Panc1 (cell line): ENCODE data around the gene STK25. TPM values are rescaled to one million over a fixed set of nuclear protein-coding genes. Genes with fewer than 3 reads are reported as not detected.

Source experiments
- ATAC-seq: fragments of 200-7000 bp; cut with Tn5 transposase; 2 replicates; pipeline ENCODE4 v1.9.1; 2020; ENCODE audit warnings: mild to moderate bottlenecking, moderate library complexity
- BruUV-seq: library from RNA; stranded (reverse); fragments of 400-500 nt; replicated peaks from 2 replicates; lab custom pipeline; 2021; lab: Mats Ljungman, UMichigan
- CTCF ChIA-PET: fragments of 300-600 bp; sonication (Branson Sonifier 250); formaldehyde crosslinking; loops from one replicate; lab custom pipeline; 2022; ENCODE audit warnings: antibody characterized with exemption; lab: Charles Lee
- POLR2A ChIA-PET: fragments of 300-600 bp; sonication (Branson Sonifier 250); formaldehyde crosslinking; loops from one replicate; lab custom pipeline; 2022; ENCODE audit warnings: antibody characterized with exemption; lab: Charles Lee
- DNase-seq: peaks from one replicate; pipeline ENCODE4 v3.0.0-alpha.2; 2010; ENCODE audit warnings: low read depth, low spot score
- H3K27ac ChIP-seq: 2 replicates; pipeline ENCODE4 v1.5.1; 2011; ENCODE audit warnings: mild to moderate bottlenecking, low read length, inconsistent platforms
- H3K27me3 ChIP-seq: fragments of 200-500 bp; sonication (Bioruptor generic); 2 replicates; pipeline ENCODE4 v1.6.0; 2014; ENCODE audit warnings: low read length, inconsistent platforms; ENCODE audit not compliant: control insufficient read depth, insufficient read depth
- H3K36me3 ChIP-seq: fragments of 200-500 bp; sonication (Bioruptor generic); 2 replicates; pipeline ENCODE4 v1.5.1; 2014; ENCODE audit warnings: inconsistent platforms, mild to moderate bottlenecking, low read length, moderate library complexity; ENCODE audit not compliant: control insufficient read depth, insufficient read depth
- H3K4me1 ChIP-seq: 2 replicates; pipeline ENCODE4 v1.5.1; 2011; ENCODE audit warnings: inconsistent platforms, mild to moderate bottlenecking, low read length, moderate library complexity; ENCODE audit not compliant: control insufficient read depth, insufficient read depth
- H3K4me3 ChIP-seq, 2 experiments: 2 replicates each; pipeline ENCODE4 v1.5.1; 2011 to 2012; ENCODE audit warnings: low read depth in 2 of 2, low read length in 2 of 2, mild to moderate bottlenecking in 2 of 2, inconsistent platforms in 1 of 2, moderate library complexity in 1 of 2
- H3K9me3 ChIP-seq: fragments of 200-500 bp; sonication (Bioruptor generic); 2 replicates; pipeline ENCODE4 v1.5.1; 2014; ENCODE audit warnings: low read depth, mild to moderate bottlenecking, inconsistent platforms, low read length, moderate library complexity; ENCODE audit not compliant: control insufficient read depth, insufficient read depth
- POLR2AphosphoS5 ChIP-seq: IDR thresholded peaks from 2 replicates; pipeline ENCODE4 v1.6.1; 2012; ENCODE audit warnings: mild to moderate bottlenecking, low read depth, low read length, moderate library complexity
- SIN3A ChIP-seq: IDR thresholded peaks from 2 replicates; pipeline ENCODE4 v1.6.1; 2012; ENCODE audit warnings: low read depth, mild to moderate bottlenecking, low read length, moderate library complexity, borderline replicate concordance; ENCODE audit not compliant: insufficient read depth
- TCF7L2 ChIP-seq: IDR thresholded peaks from 2 replicates; pipeline ENCODE4 v1.6.1; 2011; ENCODE audit warnings: mild to moderate bottlenecking, low read depth, low read length, inconsistent platforms
- in situ Hi-C: cut with HindIII; loops from 2 replicates; pipeline ENCODE4 v1.10.0; 2016; ENCODE audit warnings: low sequenced_read_pairs, low pct_unique_long_range_greater_than_20kb
- intact Hi-C: fragments of 100-400 bp; cut with micrococcal nuclease; formaldehyde crosslinking; loops from one replicate; pipeline ENCODE4 v1.10.0; 2022; ENCODE audit not compliant: unreplicated experiment
- total RNA-seq: library from RNA; stranded (reverse); gene quantifications from one replicate; pipeline ENCODE4 v1.2.1, GENCODE V29; 2021; ENCODE audit not compliant: unreplicated experiment
- TF ChIP-seq, protein P1 (sequence below), 2 experiments: IDR thresholded peaks; 2 replicates each; pipeline ENCODE4 v1.6.1; 2011 to 2012; ENCODE audit warnings: low read depth in 2 of 2, control low read depth in 1 of 2, low read length in 1 of 2, mild to moderate bottlenecking in 1 of 2, moderate library complexity in 1 of 2; ENCODE audit not compliant: insufficient read depth in 1 of 2
- TF ChIP-seq, protein P2 (sequence below): fragments of 450-650 bp; IDR thresholded peaks from 2 replicates; pipeline ENCODE4 v1.5.1; 2017; ENCODE audit warnings: mild to moderate bottlenecking

The STK25 gene
- total RNA-seq, 1 experiment from 2014 or later = 195 TPM

DNA sequence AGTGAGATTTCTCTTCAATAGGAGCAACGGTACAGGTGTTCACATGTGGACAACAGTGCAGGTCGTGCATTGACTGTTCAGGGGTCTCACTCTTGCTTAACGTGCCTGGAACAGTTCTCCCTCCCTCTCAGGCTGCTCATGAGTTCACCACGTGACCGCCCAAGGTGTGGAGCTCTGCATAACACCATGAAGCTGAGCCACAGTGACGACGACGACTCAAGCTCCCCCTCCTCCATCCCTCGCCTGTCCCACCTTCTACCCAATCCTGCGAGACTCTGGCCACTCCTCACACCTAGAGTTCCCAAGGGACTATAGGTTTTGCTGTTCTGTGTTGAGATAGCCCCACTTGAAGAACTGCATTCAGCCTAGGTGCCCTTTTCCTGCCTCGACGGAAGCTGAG lies 42.8 kb downstream of the STK25 start:
- Histone ChIP-seq H3K9me3 (no peaks in the 10 kb centered on the region), H3K4me1 (no peaks in the 10 kb centered on the region), H3K27ac (no peak overlapping the region), H3K4me3 (no peak overlapping the region), H3K27me3 (no peaks in the 10 kb centered on the region), H3K36me3 (no peaks in the 10 kb centered on the region)
- in situ Hi-C loops = no loop called here
- no TSS peak for BruUV-seq
- POLR2A ChIA-PET = no interaction called here
- TF ChIP-seq, protein P1, sequence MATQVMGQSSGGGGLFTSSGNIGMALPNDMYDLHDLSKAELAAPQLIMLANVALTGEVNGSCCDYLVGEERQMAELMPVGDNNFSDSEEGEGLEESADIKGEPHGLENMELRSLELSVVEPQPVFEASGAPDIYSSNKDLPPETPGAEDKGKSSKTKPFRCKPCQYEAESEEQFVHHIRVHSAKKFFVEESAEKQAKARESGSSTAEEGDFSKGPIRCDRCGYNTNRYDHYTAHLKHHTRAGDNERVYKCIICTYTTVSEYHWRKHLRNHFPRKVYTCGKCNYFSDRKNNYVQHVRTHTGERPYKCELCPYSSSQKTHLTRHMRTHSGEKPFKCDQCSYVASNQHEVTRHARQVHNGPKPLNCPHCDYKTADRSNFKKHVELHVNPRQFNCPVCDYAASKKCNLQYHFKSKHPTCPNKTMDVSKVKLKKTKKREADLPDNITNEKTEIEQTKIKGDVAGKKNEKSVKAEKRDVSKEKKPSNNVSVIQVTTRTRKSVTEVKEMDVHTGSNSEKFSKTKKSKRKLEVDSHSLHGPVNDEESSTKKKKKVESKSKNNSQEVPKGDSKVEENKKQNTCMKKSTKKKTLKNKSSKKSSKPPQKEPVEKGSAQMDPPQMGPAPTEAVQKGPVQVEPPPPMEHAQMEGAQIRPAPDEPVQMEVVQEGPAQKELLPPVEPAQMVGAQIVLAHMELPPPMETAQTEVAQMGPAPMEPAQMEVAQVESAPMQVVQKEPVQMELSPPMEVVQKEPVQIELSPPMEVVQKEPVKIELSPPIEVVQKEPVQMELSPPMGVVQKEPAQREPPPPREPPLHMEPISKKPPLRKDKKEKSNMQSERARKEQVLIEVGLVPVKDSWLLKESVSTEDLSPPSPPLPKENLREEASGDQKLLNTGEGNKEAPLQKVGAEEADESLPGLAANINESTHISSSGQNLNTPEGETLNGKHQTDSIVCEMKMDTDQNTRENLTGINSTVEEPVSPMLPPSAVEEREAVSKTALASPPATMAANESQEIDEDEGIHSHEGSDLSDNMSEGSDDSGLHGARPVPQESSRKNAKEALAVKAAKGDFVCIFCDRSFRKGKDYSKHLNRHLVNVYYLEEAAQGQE (IDR thresholded peaks at IDR 0.05; ENCODE audit: insufficient read depth in 1 of 2, low read depth in 2 of 2, low read length in 1 of 2) = no peak
- TF ChIP-seq POLR2AphosphoS5 (no peak), TCF7L2 (no peak), SIN3A (no peak)
- TF ChIP-seq, protein P2, sequence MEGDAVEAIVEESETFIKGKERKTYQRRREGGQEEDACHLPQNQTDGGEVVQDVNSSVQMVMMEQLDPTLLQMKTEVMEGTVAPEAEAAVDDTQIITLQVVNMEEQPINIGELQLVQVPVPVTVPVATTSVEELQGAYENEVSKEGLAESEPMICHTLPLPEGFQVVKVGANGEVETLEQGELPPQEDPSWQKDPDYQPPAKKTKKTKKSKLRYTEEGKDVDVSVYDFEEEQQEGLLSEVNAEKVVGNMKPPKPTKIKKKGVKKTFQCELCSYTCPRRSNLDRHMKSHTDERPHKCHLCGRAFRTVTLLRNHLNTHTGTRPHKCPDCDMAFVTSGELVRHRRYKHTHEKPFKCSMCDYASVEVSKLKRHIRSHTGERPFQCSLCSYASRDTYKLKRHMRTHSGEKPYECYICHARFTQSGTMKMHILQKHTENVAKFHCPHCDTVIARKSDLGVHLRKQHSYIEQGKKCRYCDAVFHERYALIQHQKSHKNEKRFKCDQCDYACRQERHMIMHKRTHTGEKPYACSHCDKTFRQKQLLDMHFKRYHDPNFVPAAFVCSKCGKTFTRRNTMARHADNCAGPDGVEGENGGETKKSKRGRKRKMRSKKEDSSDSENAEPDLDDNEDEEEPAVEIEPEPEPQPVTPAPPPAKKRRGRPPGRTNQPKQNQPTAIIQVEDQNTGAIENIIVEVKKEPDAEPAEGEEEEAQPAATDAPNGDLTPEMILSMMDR = no peak
- CTCF ChIA-PET = no interaction called here
- no peak for DNase-seq
- intact Hi-C loops = no loop called here
- ATAC-seq = no peak

DNA sequence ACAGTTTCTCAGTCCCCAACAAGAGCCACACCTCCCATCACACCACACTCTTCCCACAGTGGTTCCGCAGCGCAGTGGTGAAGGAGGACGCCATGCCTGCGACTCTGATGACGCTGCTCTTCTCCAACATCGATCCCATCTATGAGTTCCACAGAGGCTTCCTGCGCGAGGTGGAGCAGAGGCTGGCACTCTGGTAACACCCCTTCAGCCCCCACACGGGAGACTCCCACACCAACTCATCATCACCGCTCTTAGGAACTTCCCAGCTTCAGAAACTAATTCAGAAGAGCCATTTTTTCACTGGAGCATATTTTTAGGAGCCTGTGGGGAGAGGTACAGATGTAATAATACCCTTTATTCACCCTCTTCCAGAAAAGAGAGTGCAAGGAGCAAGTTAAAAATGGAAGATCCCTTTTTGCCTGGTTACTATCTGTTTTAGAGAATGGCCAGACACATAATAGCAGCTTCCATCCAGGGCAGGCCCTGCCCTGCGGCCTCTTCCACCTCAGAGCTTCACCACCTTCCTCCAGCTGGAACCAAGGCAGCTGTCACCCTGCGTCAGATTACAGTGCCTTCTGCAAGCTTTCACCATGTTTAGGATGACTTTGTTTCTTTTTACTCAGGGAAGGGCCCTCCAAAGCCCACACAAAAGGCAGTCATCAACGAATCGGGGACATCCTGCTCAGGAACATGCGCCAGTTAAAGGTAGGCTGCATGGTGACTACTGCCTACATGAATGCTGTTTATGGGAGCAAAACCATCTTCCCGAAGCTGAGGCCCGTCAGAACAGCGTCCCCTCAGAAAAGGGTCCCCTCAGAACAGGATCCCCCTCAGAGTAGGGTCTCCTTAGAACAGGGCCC lies 44.9 kb downstream of the STK25 start:
- no peaks in the 10 kb centered on the region for H3K4me1 ChIP-seq
- DNase-seq (no peak), ATAC-seq (no peak)
- CTCF ChIA-PET = no interaction called here
- TF ChIP-seq, protein P2 = no peak
- no peak for TF ChIP-seq SIN3A
- TF ChIP-seq, protein P1 (IDR thresholded peaks at IDR 0.05; ENCODE audit: insufficient read depth in 1 of 2, low read depth in 2 of 2, low read length in 1 of 2) = no peak
- TF ChIP-seq POLR2AphosphoS5 = no peak
- intact Hi-C loops = no loop called here
- no peak overlapping the region for H3K27ac ChIP-seq
- H3K9me3 ChIP-seq = no peaks in the 10 kb centered on the region
- H3K4me3 ChIP-seq = no peak overlapping the region
- no TSS peak for BruUV-seq
- no peaks in the 10 kb centered on the region for H3K36me3 ChIP-seq
- POLR2A ChIA-PET = no interaction called here
- H3K27me3 ChIP-seq = no peaks in the 10 kb centered on the region
- in situ Hi-C loops = no loop called here
